Memory B cell (primary cell): ENCODE results near the gene PEA15.
A peak's percentile ranks its signal among the peaks of the same experiment; 100 is the strongest.

ENCODE experiments used
- ATAC-seq: fragments of 150-1000 bp; cut with Tn5 transposase; 2 replicates; pipeline ENCODE4 v1.10.0; 2021; ENCODE audit warnings: low read depth, mild to moderate bottlenecking, moderate library complexity
- DNase-seq, 2 donors: peaks; one replicate each; pipeline ENCODE4 v3.0.0; 2022; ENCODE audit warnings: low spot score in 2 of 2
- H3K27ac Mint-ChIP-seq: one replicate; pipeline ENCODE4 v1.8.0; 2022; ENCODE audit warnings: mild to moderate bottlenecking, moderate library complexity, mixed read lengths
- H3K27me3 Mint-ChIP-seq: one replicate; pipeline ENCODE4 v1.8.0; 2022; ENCODE audit warnings: mixed read lengths
- H3K36me3 Mint-ChIP-seq: one replicate; pipeline ENCODE4 v1.8.0; 2022; ENCODE audit warnings: mild to moderate bottlenecking, mixed read lengths
- H3K4me1 Mint-ChIP-seq: one replicate; pipeline ENCODE4 v1.8.0; 2022; ENCODE audit warnings: mixed read lengths
- H3K4me3 Mint-ChIP-seq: one replicate; pipeline ENCODE4 v1.8.0; 2022; ENCODE audit warnings: mild to moderate bottlenecking, moderate library complexity, mixed read lengths
- H3K9me3 Mint-ChIP-seq: one replicate; pipeline ENCODE4 v1.8.0; 2022; ENCODE audit warnings: mixed read lengths

Gene PEA15, protein sequence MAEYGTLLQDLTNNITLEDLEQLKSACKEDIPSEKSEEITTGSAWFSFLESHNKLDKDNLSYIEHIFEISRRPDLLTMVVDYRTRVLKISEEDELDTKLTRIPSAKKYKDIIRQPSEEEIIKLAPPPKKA

DNA sequence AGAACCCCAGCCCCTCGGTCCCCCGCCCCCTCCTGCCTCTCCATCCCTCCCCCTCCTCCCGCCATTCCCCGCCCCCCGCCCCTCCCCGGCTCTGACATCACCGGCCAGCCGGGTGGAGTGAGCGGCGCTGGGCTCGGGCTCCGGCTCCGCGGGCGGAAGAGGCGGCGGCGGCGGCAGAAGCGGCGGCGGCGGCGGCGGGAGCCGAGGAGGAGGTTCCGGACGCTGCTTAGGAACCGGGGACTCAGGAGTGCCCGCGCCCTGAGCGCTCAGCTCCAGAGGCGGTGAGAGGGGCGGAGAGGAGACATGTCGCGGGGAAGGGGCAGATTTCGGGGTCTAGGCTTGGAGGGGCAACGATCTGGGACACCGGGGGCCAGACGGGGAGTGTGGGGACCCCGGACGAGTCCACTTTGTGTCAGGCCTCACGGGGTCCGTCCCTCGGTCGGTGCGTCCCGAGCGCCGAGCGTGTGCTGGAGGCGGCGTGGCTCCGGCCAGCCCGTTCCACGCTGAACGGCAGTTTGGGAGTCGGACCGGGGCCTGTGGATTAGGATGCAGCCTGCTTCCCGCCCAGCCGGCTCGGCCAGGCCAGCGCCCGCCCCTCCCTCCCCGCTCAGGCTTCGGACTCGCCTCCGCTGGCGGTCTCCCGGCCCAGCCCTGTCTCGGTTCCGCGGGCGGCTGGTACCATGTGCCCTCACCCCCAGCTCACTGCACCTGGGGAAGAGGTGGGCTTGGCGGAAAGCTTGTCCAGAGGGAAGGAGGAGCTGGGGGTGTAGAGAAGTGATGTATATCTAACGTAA, at the start of gene PEA15:
PEA15 (plus strand) TSS at position 143 of the 794 bp plus-strand sequence. CDS start 6,161 bp downstream, outside the sequence.
- ATAC-seq (peak; percentile 45), DNase-seq (peak; percentile 52 to 56)
- H3K9me3 Mint-ChIP-seq = no peaks in the 10 kb centered on the region
- H3K4me1 Mint-ChIP-seq = peaks cover 55% of the 10 kb centered on the region
- H3K27me3 Mint-ChIP-seq = no peaks in the 10 kb centered on the region
- H3K27ac Mint-ChIP-seq = peak within 1 kb of the TSS; percentile 90
- peaks cover 9% of the 10 kb centered on the region for H3K36me3 Mint-ChIP-seq
- H3K4me3 Mint-ChIP-seq = peak within 1 kb of the TSS; percentile 79

DNA sequence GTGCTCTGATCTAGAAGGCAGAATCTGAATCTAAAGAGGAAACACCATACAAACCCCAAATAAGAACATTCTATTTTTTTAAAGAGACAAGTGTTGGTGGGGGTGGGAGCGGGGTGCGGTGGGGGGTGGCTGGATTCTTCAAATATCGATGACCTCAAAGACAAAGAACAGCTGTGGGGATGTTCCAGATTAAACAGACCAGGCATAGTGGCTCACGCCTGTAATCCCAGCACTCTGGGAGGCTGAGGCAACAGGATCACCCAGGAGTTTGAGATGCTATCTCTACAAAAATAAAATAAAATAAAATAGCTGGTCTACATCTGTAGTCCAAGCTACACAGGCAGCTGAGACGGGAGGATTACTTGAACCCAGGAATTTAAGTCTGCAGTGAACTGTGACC, 48.8 kb upstream of the PEA15 start:
- Mint-ChIP-seq H3K4me1 (no peaks in the 10 kb centered on the region), H3K9me3 (no peaks in the 10 kb centered on the region), H3K27ac (no peak overlapping the region), H3K27me3 (peaks cover 9% of the 10 kb centered on the region), H3K4me3 (no peak overlapping the region), H3K36me3 (no peaks in the 10 kb centered on the region)
- ATAC-seq (no peak), DNase-seq (no peak)

DNA sequence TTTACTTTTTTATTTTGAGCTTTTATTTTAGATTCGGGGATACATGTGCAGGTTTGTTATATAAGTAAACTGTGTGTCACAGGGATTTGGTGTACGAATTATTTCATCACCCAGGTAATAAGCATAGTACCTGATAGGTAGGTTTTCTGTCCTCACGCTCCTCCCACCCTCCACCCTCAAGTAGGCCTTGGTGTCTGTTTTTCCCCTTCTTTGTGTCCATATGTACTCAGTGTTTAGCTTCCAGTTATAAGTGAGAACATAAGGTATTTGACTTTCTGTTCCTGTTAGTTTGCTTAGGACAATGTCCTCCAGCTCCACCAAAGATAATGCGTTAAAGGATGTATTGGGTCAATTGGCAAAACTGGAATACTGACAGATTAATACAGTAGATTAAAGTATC, 48.0 kb upstream of the PEA15 start:
- H3K36me3 Mint-ChIP-seq = no peaks in the 10 kb centered on the region
- ATAC-seq (no peak), DNase-seq (no peak)
- H3K27me3 Mint-ChIP-seq = peaks cover 3% of the 10 kb centered on the region
- peaks cover 6% of the 10 kb centered on the region for H3K4me1 Mint-ChIP-seq
- no peak overlapping the region for H3K27ac Mint-ChIP-seq
- no peaks in the 10 kb centered on the region for H3K9me3 Mint-ChIP-seq
- H3K4me3 Mint-ChIP-seq = no peak overlapping the region

DNA sequence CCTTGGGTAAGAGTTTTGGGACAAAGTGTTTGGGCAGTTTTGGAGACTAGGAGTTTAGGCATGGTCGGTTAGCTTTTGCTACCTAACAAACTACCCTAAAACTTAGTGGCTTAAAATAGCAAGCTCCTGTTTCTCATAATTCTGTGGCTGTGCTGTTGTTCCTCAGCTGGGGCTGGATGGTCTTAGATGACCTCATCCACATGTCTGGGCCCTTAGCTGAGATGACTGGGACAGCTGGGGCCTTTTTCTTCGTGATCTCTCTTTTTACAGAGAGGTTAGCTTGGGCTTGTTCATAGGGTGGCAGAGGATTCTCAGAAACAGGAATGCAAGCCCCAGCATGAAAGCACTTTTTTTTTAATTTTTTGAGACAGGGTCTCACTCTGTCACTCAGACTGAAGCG, 47.2 kb upstream of the PEA15 start:
- Mint-ChIP-seq H3K36me3 (no peaks in the 10 kb centered on the region), H3K4me1 (peaks cover 6% of the 10 kb centered on the region)

DNA sequence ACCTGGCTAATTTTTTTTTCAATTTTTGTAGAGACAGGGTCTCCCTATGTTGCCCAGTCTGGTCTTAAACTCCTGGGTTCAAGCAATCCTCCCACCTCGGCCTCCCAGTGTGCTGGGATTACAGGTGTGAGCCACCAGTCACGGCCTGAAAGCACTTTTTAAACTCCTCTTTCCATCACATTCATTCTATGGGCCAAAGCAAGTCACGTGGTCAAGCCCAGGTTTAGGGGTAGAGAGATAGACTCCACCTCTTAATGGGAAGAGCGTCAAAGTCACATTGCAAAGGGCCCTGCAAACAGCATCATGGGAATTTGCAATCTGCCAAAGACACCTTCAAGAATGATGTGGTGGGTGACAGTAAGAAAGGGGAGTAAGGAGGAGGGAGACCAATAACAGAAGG, 46.6 kb upstream of the PEA15 start:
- peaks cover 3% of the 10 kb centered on the region for H3K27me3 Mint-ChIP-seq
- no peaks in the 10 kb centered on the region for H3K36me3 Mint-ChIP-seq
- no peak for ATAC-seq

More for the DNA sequence above, 47.2 kb upstream of the PEA15 start:
- Mint-ChIP-seq H3K27me3 (peaks cover 3% of the 10 kb centered on the region), H3K27ac (no peak overlapping the region), H3K9me3 (no peaks in the 10 kb centered on the region), H3K4me3 (no peak overlapping the region)
- no peak for DNase-seq
- ATAC-seq = no peak

DNA sequence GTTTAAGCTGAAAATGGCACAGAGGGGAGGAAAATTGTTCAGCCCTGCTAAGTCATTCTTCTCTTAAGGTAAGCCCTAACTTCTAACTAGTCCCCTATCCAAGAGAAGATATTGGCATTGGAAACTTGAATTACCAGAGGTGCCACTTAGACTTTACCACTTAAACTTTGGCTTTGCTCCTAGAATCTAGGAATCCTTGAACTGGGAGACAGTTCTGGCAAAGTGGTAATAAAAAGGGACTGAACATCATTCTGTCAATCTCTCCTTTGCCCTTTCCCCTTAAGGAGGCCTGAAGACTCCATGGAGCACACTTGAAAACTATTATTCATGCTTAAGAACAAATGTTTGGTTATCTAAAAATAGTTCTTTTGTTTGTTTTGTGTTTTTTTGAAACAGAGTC, 45.3 kb upstream of the PEA15 start:
- ATAC-seq = no peak
- no peak overlapping the region for H3K27ac Mint-ChIP-seq
- no peaks in the 10 kb centered on the region for H3K9me3 Mint-ChIP-seq
- no peaks in the 10 kb centered on the region for H3K36me3 Mint-ChIP-seq
- no peak for DNase-seq
- no peak overlapping the region for H3K4me3 Mint-ChIP-seq
- H3K4me1 Mint-ChIP-seq = peaks cover 6% of the 10 kb centered on the region
- peaks cover 3% of the 10 kb centered on the region for H3K27me3 Mint-ChIP-seq

More for the DNA sequence above, 46.6 kb upstream of the PEA15 start:
- Mint-ChIP-seq H3K27ac (no peak overlapping the region), H3K4me1 (peaks cover 6% of the 10 kb centered on the region), H3K9me3 (no peaks in the 10 kb centered on the region), H3K4me3 (no peak overlapping the region)
- no peak for DNase-seq

DNA sequence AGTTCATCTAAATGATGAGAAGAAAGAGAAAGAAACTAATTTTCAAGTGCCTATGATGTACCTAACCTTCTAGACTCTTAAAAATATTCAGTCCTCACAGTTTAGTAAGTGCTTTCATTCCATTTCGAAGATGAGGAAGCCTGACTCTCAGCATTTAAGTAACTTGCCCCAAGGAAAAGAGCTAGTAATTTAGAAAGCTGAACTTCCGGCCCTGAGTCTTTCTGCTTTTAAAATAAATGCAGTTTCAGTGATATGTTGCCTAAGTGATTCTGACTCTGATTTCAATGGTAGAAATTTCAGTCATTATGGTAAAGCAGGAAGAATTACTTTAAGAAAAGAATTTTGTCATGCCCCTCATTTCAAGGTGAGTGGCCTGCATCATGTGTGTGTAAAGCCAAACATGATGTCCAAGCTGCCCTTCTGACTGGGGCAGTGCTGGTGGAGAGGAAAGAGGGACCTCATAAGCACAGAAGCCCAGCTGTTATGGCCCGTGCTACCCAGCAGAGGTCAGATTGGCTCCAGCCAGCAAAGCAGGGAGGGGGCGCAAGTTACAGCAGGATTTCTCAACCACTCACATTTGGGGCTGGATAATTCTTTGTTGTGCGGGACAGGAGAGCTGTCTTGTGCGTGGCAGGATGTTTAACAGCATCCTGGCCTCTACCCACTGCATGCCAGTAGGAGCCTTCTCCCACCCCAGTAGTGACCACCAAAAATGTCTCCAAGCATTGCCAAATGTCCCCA, 43.0 kb upstream of the PEA15 start:
- no peak overlapping the region for H3K27ac Mint-ChIP-seq
- H3K4me1 Mint-ChIP-seq = peaks cover 9% of the 10 kb centered on the region
- H3K9me3 Mint-ChIP-seq = no peaks in the 10 kb centered on the region
- DNase-seq = no peak
- peaks cover 3% of the 10 kb centered on the region for H3K27me3 Mint-ChIP-seq
- no peak overlapping the region for H3K4me3 Mint-ChIP-seq
- no peak for ATAC-seq
- H3K36me3 Mint-ChIP-seq = no peaks in the 10 kb centered on the region

DNA sequence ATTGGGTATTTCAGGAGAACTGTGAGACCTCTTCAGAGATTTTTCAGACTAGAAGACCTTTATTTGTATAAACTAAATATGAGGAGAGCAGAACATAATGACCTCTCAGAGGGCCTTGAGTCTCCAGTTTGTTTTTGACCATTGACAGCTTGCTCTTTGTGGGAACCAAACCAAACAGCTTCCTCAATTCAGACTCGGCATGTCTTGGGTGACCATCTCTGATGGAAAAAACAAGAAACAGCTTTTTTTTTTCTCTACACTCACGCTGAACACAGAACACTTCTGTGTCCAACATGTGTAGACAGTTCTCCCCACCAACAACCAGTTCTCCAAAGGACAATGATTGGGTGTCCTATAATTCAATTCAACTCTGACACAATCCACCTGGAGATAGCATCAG, 42.3 kb upstream of the PEA15 start:
- no peak overlapping the region for H3K4me3 Mint-ChIP-seq
- no peak for DNase-seq

DNA sequence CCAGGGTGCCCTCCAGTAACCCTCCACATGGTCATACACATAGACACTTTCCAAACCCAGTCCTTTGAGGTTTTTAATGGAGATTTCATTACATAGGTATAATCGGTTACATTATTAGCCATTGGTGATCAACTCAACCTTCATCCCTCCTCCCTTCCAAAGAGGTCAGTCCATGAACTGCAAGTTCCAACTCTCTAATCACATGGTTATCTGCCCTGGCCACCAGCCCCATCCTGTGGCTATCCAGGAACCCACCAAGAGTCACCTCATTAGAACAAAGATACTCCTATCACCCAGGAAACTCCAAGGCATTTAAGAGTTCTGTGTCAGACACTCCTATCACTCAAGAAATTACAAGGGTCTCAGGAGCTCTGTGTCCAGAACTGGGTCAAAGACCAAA, 41.6 kb upstream of the PEA15 start:
- no peak for ATAC-seq
- Mint-ChIP-seq H3K9me3 (no peaks in the 10 kb centered on the region), H3K27me3 (peaks cover 3% of the 10 kb centered on the region), H3K27ac (no peak overlapping the region), H3K4me3 (no peak overlapping the region), H3K4me1 (peaks cover 9% of the 10 kb centered on the region), H3K36me3 (no peaks in the 10 kb centered on the region)
- DNase-seq = no peak

More for the DNA sequence above, 42.3 kb upstream of the PEA15 start:
- Mint-ChIP-seq H3K27me3 (peaks cover 3% of the 10 kb centered on the region), H3K36me3 (no peaks in the 10 kb centered on the region), H3K27ac (no peak overlapping the region), H3K9me3 (no peaks in the 10 kb centered on the region), H3K4me1 (peaks cover 9% of the 10 kb centered on the region)
- ATAC-seq = no peak

DNA sequence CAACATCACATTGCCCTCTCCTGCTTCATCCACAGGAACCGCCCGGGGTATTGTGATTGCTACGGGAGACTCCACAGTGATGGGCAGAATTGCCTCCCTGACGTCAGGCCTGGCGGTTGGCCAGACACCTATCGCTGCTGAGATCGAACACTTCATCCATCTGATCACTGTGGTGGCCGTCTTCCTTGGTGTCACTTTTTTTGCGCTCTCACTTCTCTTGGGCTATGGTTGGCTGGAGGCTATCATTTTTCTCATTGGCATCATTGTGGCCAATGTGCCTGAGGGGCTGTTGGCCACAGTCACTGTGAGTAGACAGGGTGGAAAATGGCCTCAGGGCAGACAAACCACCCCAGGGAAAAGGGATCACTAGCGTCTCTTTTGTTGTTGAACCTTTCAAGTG, 41.1 kb upstream of the PEA15 start:
- Mint-ChIP-seq H3K27ac (no peak overlapping the region), H3K9me3 (no peaks in the 10 kb centered on the region), H3K4me1 (peaks cover 13% of the 10 kb centered on the region), H3K36me3 (no peaks in the 10 kb centered on the region), H3K4me3 (no peak overlapping the region), H3K27me3 (peaks cover 3% of the 10 kb centered on the region)
- no peak for ATAC-seq
- no peak for DNase-seq

DNA sequence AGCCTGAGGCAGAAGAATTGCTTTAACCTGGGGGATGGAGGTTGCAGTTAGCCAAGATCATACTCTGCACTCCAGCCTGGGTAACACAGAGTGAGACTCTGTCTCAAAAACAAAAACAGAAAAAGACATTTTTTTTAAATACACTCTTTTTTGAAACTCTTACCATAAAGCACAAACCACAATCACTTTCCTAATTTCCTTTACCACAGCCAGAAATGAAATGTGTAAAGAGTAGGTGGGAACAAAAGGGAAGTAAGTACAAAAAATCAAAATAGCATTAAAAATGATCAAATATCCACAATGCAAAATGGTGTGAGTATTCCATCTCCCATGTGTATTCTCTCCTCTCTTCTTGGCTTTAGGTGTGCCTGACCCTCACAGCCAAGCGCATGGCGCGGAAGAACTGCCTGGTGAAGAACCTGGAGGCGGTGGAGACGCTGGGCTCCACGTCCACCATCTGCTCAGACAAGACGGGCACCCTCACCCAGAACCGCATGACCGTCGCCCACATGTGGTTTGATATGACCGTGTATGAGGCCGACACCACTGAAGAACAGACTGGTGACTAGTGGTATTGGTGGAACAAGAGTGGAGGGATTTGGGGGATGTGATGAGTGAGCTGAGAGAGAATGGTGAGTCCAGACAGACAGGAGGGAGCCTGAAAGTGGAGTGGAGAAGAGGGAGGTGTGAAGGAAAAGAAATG, 38.9 kb upstream of the PEA15 start:
- Mint-ChIP-seq H3K4me3 (no peak overlapping the region), H3K9me3 (no peaks in the 10 kb centered on the region), H3K36me3 (no peaks in the 10 kb centered on the region), H3K4me1 (peaks cover 21% of the 10 kb centered on the region), H3K27ac (no peak overlapping the region), H3K27me3 (peaks cover 3% of the 10 kb centered on the region)
- DNase-seq = no peak
- ATAC-seq = no peak

DNA sequence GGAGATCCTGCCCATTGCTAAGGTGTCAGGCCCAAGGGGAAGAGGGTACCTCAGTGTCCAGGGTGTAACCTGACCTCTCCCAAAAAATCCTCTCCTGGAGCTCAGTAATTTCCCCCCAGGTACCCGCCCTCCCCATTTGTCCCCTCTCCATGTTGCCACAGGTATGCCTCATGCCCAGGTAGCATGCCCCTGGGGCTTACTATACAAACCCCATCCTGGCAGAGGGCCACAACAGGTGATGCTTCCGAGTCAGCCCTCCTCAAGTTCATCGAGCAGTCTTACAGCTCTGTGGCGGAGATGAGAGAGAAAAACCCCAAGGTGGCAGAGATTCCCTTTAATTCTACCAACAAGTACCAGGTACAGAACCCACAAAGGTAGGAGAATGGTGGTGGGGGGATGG, 38.1 kb upstream of the PEA15 start:
- no peak for DNase-seq
- Mint-ChIP-seq H3K36me3 (no peaks in the 10 kb centered on the region), H3K27ac (no peak overlapping the region), H3K4me3 (no peak overlapping the region), H3K27me3 (peaks cover 3% of the 10 kb centered on the region), H3K4me1 (peaks cover 16% of the 10 kb centered on the region), H3K9me3 (no peaks in the 10 kb centered on the region)
- ATAC-seq = no peak

DNA sequence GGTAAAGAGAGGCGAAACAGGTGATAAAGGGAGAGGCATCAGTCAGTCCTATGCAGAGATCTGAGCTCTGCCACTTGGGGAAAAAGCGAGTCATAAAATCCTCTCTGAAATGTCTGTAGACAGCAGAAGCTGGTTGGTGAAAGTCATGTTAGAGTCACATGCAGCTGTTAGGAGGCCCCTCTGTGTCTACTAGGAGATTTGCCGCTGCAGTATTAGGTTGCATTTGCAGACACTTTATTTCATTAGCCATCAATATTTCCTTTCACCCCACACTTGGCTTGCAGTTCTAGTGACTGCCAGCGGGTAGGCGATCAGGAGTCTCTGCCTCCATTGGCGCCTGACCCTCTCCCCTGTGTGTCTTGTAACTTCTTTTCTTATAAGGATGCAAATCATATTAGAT, 37.6 kb upstream of the PEA15 start:
- DNase-seq (no peak), ATAC-seq (no peak)
- Mint-ChIP-seq H3K27ac (no peak overlapping the region), H3K9me3 (no peaks in the 10 kb centered on the region), H3K36me3 (no peaks in the 10 kb centered on the region), H3K4me3 (no peak overlapping the region), H3K27me3 (peaks cover 3% of the 10 kb centered on the region), H3K4me1 (peaks cover 16% of the 10 kb centered on the region)

DNA sequence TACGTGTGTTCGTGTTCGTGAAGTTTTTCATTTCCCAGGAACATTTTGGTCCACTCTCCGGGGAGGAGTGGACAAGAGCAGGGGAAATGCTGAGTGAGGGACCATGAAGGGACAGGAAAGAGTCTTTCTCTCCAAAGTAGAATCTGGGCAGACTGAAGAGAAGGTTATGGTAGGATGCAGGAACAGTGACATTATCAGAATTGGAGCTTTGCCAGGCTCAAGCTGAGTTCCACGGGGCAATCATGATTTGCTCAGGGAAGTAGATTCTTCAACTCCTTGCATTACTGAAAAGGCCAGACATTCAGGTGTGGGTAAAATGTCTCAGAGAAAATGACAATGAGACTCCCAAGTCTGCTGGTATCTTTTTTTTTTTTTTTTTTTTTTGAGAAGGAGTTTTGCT, 37.2 kb upstream of the PEA15 start:
- ATAC-seq (no peak), DNase-seq (no peak)
- Mint-ChIP-seq H3K4me3 (no peak overlapping the region), H3K9me3 (no peaks in the 10 kb centered on the region), H3K27me3 (peaks cover 3% of the 10 kb centered on the region), H3K36me3 (no peaks in the 10 kb centered on the region), H3K27ac (no peak overlapping the region), H3K4me1 (peaks cover 16% of the 10 kb centered on the region)
